ENCODE data around the gene NVL. TPM values are rescaled to one million over a fixed set of nuclear protein-coding genes. Genes with fewer than 3 reads are reported as not detected.
A peak's percentile ranks its signal among the peaks of the same experiment; 100 is the strongest.

Gene NVL
- polyA plus RNA-seq, 1 of the 3 experiments (the other 2 are of a cell fraction): 12.4 TPM

DNA sequence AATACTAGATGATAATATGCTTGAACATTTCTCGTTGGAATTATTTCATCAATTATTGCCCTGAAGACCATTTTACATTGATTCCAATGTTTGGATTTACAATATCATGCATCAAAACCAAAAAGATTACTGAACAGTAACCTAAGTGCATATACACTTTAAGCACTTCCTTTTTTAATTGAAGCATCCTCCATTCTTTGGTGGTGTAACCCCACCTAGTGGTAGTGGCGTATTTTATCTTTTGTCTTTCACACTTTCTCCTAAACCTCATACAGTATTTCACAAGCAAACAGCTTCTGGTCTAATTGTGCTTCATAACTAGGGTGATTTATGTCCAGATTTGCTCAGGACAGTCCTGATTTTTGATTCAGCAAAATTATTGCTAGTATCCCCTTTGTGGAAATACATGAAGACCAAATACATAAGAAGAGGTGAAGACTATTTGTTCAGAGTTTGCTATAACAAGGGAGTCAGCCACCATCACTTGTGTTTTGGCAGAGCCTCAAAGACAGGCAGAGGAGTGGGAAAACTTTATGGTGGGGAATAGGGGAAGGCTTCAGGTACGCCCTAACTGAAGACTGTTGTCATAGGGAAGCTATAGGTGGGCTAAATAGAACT, 3.4 kb upstream of the NVL start:
- no peaks in the 10 kb centered on the region for H3K27me3 ChIP-seq (ENCODE audit: insufficient read depth)
- no peaks in the 10 kb centered on the region for H3K36me3 ChIP-seq (replicated peaks in 1 of 2; ENCODE audit: control insufficient read depth in 1 of 2, insufficient read depth in 2 of 2, low read length in 1 of 2)
- H3K9me2 ChIP-seq: no peaks in the 10 kb centered on the region
- peaks cover 15% of the 10 kb centered on the region for H3K79me2 ChIP-seq (ENCODE audit: insufficient read depth)
- 0% methylated on average over 3 of the region's 3 CpGs for WGBS (ENCODE audit: low lambda C conversion rate)
- DNase-seq: peak; percentile 57
- no peaks in the 10 kb centered on the region for H3K9me3 ChIP-seq
- H3K4me3 ChIP-seq (ENCODE audit: low read depth in 2 of 2, low read length in 1 of 2): peak overlapping the region in 1 of 2 experiments; percentile 35; a peak in 2 of 4 replicates
- H3K4me1 ChIP-seq (ENCODE audit: control insufficient read depth in 1 of 2, insufficient read depth in 2 of 2, low read depth in 1 of 2, low read length in 1 of 2): peaks cover 4 to 11% of the 10 kb centered on the region in 2 experiments
- ChIA-PET POLR2A (no interaction called here), CTCF (interaction anchor here (0.6 to 4.3 kb wide), 15 partner anchors 9 to 627 kb away, joined by 3 to 32 read pairs (median 4); partner anchors contain the start of gene FBXO28)
- peak overlapping the region; percentile 54 to 91; a peak in 3 of 4 replicates for H3K27ac ChIP-seq (ENCODE audit: low read depth in 2 of 2, low read length in 1 of 2)
- H3K4me2 ChIP-seq: peak overlapping the region; percentile 60
- no peaks in the 10 kb centered on the region for H4K20me1 ChIP-seq (ENCODE audit: insufficient read depth)
- H3F3A ChIP-seq (replicated peaks; ENCODE audit: insufficient read depth): peaks cover 23% of the 10 kb centered on the region
- H3K9ac ChIP-seq: peak overlapping the region; percentile 61
- peak overlapping the region; percentile 86 for H2AFZ ChIP-seq (ENCODE audit: low read depth)
- TF ChIP-seq FOXM1 (IDR thresholded peaks at IDR 0.05; ENCODE audit: low read depth) (no peak), TCF12 (IDR thresholded peaks at IDR 0.05) (no peak), GABPA (IDR thresholded peaks at IDR 0.05; ENCODE audit: low read depth) (no peak), TEAD4 (IDR thresholded peaks at IDR 0.05; ENCODE audit: borderline replicate concordance, insufficient read depth) (no peak), RAD21 (IDR thresholded peaks at IDR 0.05; ENCODE audit: low read length) (peak; percentile 87), YY1 (IDR thresholded peaks at IDR 0.05; ENCODE audit: low read depth) (no peak), EZH2phosphoT487 (IDR thresholded peaks at IDR 0.05; ENCODE audit: borderline replicate concordance, low read depth) (no peak), RFX5 (IDR thresholded peaks at IDR 0.05; ENCODE audit: low read length) (no peak), RXRA (IDR thresholded peaks at IDR 0.05; ENCODE audit: borderline replicate concordance, low read depth) (no peak), MXI1 (IDR thresholded peaks at IDR 0.05; ENCODE audit: low read depth, low read length) (no peak), ELF1 (IDR thresholded peaks at IDR 0.05) (no peak), GATA2 (CRISPR knock-in tag; IDR thresholded peaks at IDR 0.05) (no peak), SMC3 (IDR thresholded peaks at IDR 0.05; ENCODE audit: low read depth, low read length) (peak; percentile 60), RCOR1 (IDR thresholded peaks at IDR 0.05; ENCODE audit: low read length) (no peak)
- TF ChIP-seq, protein P1, sequence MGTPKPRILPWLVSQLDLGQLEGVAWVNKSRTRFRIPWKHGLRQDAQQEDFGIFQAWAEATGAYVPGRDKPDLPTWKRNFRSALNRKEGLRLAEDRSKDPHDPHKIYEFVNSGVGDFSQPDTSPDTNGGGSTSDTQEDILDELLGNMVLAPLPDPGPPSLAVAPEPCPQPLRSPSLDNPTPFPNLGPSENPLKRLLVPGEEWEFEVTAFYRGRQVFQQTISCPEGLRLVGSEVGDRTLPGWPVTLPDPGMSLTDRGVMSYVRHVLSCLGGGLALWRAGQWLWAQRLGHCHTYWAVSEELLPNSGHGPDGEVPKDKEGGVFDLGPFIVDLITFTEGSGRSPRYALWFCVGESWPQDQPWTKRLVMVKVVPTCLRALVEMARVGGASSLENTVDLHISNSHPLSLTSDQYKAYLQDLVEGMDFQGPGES (IDR thresholded peaks at IDR 0.05; ENCODE audit: low read depth, low read length): no peak
- TF ChIP-seq, protein P2, sequence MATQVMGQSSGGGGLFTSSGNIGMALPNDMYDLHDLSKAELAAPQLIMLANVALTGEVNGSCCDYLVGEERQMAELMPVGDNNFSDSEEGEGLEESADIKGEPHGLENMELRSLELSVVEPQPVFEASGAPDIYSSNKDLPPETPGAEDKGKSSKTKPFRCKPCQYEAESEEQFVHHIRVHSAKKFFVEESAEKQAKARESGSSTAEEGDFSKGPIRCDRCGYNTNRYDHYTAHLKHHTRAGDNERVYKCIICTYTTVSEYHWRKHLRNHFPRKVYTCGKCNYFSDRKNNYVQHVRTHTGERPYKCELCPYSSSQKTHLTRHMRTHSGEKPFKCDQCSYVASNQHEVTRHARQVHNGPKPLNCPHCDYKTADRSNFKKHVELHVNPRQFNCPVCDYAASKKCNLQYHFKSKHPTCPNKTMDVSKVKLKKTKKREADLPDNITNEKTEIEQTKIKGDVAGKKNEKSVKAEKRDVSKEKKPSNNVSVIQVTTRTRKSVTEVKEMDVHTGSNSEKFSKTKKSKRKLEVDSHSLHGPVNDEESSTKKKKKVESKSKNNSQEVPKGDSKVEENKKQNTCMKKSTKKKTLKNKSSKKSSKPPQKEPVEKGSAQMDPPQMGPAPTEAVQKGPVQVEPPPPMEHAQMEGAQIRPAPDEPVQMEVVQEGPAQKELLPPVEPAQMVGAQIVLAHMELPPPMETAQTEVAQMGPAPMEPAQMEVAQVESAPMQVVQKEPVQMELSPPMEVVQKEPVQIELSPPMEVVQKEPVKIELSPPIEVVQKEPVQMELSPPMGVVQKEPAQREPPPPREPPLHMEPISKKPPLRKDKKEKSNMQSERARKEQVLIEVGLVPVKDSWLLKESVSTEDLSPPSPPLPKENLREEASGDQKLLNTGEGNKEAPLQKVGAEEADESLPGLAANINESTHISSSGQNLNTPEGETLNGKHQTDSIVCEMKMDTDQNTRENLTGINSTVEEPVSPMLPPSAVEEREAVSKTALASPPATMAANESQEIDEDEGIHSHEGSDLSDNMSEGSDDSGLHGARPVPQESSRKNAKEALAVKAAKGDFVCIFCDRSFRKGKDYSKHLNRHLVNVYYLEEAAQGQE (IDR thresholded peaks at IDR 0.05; ENCODE audit: low read depth, low read length): no peak
- TF ChIP-seq, protein P3, sequence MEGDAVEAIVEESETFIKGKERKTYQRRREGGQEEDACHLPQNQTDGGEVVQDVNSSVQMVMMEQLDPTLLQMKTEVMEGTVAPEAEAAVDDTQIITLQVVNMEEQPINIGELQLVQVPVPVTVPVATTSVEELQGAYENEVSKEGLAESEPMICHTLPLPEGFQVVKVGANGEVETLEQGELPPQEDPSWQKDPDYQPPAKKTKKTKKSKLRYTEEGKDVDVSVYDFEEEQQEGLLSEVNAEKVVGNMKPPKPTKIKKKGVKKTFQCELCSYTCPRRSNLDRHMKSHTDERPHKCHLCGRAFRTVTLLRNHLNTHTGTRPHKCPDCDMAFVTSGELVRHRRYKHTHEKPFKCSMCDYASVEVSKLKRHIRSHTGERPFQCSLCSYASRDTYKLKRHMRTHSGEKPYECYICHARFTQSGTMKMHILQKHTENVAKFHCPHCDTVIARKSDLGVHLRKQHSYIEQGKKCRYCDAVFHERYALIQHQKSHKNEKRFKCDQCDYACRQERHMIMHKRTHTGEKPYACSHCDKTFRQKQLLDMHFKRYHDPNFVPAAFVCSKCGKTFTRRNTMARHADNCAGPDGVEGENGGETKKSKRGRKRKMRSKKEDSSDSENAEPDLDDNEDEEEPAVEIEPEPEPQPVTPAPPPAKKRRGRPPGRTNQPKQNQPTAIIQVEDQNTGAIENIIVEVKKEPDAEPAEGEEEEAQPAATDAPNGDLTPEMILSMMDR (IDR thresholded peaks at IDR 0.05): peak; percentile 78

All from SK-N-SH (cell line).